ENCODE measurements around the gene DBN1. TPM values are rescaled to one million over a fixed set of nuclear protein-coding genes. Genes with fewer than 3 reads are reported as not detected.

Gene DBN1
- total RNA-seq, 1 donor from 2014 or later = 434 TPM

- no peaks in the 10 kb centered on the region for H3K27me3 ChIP-seq (ENCODE audit: control insufficient read depth, insufficient read depth, low read length)
- TF ChIP-seq CTCF (IDR thresholded peaks at IDR 0.05; ENCODE audit: insufficient read depth, low read length, poor library complexity, severe bottlenecking) = no peak
- peaks cover 1% of the 10 kb centered on the region for H3K36me3 ChIP-seq (ENCODE audit: control insufficient read depth, insufficient read depth, low read length)
- H3K4me3 ChIP-seq (ENCODE audit: low read depth, low read length) = no peak overlapping the region
- no peak for DNase-seq (ENCODE audit: low read depth)
Observed at GRCh38 chr5:177437623-177438022, 35.8 kb downstream of the DBN1 start.

GRCh38 chr5:177435847-177436536, 37.4 kb downstream of the DBN1 start:
- no peak for DNase-seq (ENCODE audit: low read depth)
- H3K4me3 ChIP-seq (ENCODE audit: low read depth, low read length) = no peak overlapping the region
- TF ChIP-seq CTCF (IDR thresholded peaks at IDR 0.05; ENCODE audit: insufficient read depth, low read length, poor library complexity, severe bottlenecking) = no peak
- no peaks in the 10 kb centered on the region for H3K27me3 ChIP-seq (ENCODE audit: control insufficient read depth, insufficient read depth, low read length)
- peaks cover 5% of the 10 kb centered on the region for H3K36me3 ChIP-seq (ENCODE audit: control insufficient read depth, insufficient read depth, low read length)

- no peak for TF ChIP-seq CTCF (IDR thresholded peaks at IDR 0.05; ENCODE audit: insufficient read depth, low read length, poor library complexity, severe bottlenecking)
- Histone ChIP-seq H3K27me3 (ENCODE audit: control insufficient read depth, insufficient read depth, low read length) (no peaks in the 10 kb centered on the region), H3K36me3 (ENCODE audit: control insufficient read depth, insufficient read depth, low read length) (peaks cover 6% of the 10 kb centered on the region), H3K4me3 (ENCODE audit: low read depth, low read length) (no peak overlapping the region)
- DNase-seq (ENCODE audit: low read depth) = no peak
Observed at GRCh38 chr5:177434942-177435738, 38.3 kb downstream of the DBN1 start.

- no peak for DNase-seq (ENCODE audit: low read depth)
- H3K27me3 ChIP-seq (ENCODE audit: control insufficient read depth, insufficient read depth, low read length) = no peaks in the 10 kb centered on the region
- no peak for TF ChIP-seq CTCF (IDR thresholded peaks at IDR 0.05; ENCODE audit: insufficient read depth, low read length, poor library complexity, severe bottlenecking)
- peaks cover 6% of the 10 kb centered on the region for H3K36me3 ChIP-seq (ENCODE audit: control insufficient read depth, insufficient read depth, low read length)
- no peak overlapping the region for H3K4me3 ChIP-seq (ENCODE audit: low read depth, low read length)
Observed at GRCh38 chr5:177434437-177434836, 39.0 kb downstream of the DBN1 start.

DNA sequence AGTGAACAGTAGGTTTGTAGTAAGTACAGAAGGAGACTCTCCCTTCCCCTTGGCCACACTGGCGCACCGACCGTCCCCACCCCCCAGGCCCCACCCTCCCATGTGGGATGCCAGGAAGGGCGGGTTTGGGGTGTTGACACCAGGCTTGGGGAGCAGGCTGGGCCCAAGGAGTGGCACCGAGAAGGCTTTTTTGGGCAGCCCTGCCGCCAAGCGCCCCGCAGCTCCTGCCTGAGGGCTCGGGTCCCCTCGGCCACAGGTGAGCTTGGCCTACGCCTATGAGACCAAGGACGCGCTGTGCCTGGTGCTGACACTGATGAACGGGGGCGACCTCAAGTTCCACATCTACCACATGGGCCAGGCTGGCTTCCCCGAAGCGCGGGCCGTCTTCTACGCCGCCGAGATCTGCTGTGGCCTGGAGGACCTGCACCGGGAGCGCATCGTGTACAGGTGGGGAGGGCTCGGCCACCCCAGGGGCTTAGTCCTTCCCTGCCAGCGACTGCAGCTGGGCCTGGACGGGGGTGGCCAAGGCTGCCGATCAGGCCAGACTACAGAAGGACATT, 39.7 kb downstream of the DBN1 start:
- no peak overlapping the region for H3K4me3 ChIP-seq (ENCODE audit: low read depth, low read length)
- no peak for DNase-seq (ENCODE audit: low read depth)
- no peak for TF ChIP-seq CTCF (IDR thresholded peaks at IDR 0.05; ENCODE audit: insufficient read depth, low read length, poor library complexity, severe bottlenecking)
- H3K27me3 ChIP-seq (ENCODE audit: control insufficient read depth, insufficient read depth, low read length) = no peaks in the 10 kb centered on the region
- peaks cover 6% of the 10 kb centered on the region for H3K36me3 ChIP-seq (ENCODE audit: control insufficient read depth, insufficient read depth, low read length)
